GM12873 (cell line): Measurements from ENCODE around the gene FSTL1.

ENCODE experiments used
- TF ChIP-seq, protein P1 (sequence below): IDR thresholded peaks from 2 replicates; pipeline ENCODE4 v1.5.1; 2012; ENCODE audit warnings: low read depth, mild to moderate bottlenecking, moderate library complexity, low read length, control low read depth; ENCODE audit not compliant: insufficient read depth; ENCODE audit errors: missing control alignments

The FSTL1 gene

DNA sequence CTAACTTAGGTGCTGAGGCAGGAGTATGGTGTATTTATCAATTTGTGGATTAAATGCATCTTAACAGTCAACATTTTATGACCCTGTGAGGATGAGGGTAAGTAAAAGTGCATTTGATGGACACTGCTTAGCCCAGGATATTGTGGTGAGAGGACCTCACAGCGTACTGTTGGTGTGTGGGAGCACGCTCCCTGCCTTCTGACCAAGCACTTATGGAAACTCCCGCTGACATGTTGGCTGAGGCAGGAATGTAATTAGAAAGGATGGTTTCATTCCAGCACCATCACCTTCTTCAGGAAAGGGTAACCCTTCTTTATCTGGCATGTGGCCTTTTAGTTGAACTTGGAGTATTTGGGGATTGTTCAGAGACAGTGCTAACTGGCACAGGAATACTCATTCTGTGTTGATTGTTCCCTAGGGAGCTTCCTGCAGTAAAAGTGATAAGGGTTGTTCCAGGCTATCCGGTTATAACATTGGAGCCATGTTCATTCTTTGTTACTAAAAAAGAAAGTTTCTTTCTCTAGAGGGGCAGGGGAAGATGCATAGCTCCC lies 11.7 kb upstream of the FSTL1 start:
- TF ChIP-seq, protein P1, sequence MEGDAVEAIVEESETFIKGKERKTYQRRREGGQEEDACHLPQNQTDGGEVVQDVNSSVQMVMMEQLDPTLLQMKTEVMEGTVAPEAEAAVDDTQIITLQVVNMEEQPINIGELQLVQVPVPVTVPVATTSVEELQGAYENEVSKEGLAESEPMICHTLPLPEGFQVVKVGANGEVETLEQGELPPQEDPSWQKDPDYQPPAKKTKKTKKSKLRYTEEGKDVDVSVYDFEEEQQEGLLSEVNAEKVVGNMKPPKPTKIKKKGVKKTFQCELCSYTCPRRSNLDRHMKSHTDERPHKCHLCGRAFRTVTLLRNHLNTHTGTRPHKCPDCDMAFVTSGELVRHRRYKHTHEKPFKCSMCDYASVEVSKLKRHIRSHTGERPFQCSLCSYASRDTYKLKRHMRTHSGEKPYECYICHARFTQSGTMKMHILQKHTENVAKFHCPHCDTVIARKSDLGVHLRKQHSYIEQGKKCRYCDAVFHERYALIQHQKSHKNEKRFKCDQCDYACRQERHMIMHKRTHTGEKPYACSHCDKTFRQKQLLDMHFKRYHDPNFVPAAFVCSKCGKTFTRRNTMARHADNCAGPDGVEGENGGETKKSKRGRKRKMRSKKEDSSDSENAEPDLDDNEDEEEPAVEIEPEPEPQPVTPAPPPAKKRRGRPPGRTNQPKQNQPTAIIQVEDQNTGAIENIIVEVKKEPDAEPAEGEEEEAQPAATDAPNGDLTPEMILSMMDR, result no peak

DNA sequence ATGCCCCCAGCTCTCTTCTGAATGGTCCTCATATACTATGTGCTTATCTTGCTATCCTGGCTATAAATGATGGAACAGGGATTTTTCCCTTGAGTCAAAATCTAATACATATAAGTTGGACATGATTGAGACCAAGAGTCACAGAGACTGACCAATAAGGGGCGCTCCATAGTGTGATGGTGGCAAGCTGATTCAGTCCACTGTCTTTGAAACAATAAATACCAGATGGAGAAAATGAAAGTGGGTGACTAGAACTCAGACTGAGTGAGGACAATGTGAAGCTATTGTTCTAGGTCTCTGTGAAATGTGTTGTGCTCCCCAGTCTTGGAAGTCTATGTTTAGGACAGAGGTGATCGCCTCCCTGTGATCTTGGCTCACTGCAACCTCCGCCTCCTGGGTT lies 10.6 kb upstream of the FSTL1 start:
- TF ChIP-seq, protein P1, result no peak

DNA sequence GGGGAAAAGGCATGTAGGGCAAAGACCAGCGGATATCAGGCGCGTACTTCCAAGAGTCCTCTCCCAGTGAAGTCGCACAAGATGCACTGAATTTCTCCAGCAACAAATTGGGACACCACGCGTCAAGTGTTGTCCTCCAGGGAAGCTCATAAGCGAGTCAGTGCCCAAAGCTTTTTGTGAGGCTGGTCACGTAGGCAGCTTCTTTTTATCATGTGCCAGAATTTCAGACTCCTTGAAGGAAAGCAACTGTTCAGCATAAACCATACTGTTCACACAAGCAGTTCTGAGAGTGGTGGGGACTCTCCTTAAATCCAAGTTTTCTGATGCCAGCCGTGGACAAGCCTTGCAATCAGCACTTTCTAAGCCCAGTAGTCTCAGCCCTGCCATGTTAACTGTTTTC lies 10.1 kb upstream of the FSTL1 start:
- TF ChIP-seq, protein P1, result no peak

DNA sequence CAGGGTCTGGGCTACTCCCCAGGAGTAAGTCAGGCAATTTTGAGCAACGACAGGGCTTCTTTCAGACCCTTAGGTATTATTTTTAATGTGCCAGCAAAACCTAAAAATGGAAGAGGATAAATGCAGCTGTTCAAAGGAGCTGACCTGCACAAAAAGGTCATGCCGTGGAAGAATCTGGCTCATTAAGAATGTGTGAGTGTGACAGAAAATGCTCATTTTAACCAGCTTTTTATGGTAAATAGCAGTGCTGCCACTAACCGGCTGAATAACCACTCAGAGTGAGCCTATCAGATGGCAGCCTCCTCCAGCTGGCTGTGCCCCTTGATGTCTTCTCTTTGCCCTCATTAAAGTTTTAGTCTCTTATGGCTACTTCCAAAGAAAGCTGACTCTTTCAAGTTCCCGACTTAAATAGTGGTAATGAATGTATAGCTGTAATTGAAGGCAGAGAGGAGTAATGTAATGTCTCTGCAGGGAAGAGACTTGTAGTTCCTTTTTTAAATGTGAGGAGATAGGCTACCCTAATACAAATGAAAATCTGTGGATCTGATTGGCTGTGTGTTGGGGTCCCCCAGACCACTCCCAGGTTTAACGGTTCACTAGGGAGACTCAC lies 9.5 kb upstream of the FSTL1 start:
- TF ChIP-seq, protein P1, result no peak

DNA sequence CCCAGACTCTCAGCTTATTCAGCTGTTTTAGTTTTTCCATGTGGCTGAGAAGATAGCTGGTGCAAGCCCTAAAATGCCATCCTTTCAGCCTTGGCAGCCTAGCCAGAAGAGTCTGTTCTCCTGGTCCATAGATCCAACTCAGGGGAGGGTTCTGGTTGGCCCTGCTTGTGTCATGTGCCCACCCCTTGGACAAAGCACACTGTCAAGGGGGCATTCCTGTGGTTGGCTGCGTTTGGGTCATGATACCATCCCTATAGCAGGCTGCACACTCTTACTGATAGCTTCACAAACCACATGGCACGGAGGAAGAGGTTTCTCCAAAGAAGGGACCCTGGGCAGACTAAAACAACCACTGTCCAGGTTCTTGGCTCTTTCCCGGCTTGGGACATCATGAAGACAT lies 8.4 kb upstream of the FSTL1 start:
- TF ChIP-seq, protein P1, result no peak

DNA sequence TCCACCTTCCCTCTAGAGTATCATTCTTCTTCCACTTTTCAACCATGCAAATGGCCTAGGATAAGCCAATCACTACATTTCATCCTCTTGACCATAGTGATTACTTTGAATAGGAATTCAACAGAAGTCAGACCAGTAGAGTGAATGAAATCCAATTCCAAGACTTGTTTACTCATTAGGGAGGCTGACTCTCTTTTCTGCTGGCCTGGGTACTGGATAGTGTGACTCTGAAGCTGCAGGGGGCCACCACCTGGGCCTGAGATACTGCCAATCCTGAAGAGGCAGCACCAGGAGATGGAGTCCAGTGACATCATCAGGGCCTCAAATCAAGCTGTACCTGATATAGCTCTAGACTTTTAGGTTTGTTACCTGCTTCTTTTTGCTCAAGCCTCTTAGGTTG lies 7.0 kb upstream of the FSTL1 start:
- TF ChIP-seq, protein P1, result no peak

DNA sequence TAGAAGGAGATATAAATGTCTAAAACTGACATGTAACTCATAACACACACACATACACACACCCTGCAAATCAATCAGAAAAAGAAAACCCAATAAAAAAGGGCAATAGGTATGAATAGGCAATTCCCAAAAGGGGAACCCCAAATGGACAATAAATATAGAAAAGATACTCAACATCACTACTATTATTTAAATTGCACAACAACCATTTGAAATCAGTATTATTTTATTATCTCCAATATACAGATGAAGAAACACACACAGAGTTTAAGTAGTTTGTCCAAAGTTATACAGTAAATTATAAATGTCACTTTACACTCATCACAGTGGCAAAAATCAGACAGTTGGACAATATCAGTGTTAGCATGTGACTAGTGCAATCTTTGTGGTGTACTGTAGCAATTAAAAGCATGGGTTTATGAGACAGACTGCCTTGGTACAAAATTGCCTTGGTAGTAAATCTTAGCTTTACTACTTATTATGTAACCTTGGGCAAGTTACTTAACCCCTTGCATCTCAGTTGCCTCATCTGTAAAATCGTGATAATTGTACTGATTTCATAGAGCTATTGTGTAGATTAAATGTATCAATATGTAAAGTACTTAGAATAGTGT lies 3.4 kb upstream of the FSTL1 start:
- TF ChIP-seq, protein P1, result no peak
